ENCODE data around the gene LGALS7B.

DNA sequence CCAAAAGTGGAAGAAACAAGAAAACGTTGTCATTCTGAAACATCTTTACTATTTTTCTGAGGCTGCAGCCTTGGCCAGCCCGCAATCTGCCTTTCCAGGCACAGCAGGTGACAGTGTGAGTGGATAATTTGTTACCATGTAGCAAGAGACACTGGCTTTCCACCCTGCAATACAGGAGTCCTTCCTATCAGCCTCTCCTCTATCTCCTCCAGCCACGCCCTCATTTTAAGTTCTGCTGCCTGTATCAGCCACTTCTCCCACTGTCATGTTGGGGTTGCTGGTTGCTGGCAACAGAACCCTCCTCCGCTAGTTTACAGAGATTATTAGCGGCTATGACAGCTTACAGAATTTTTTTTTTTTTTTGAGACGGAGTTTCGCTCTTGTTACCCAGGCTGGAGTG is 7.9 kb upstream of the LGALS7B start:
- TF ChIP-seq, protein P1, sequence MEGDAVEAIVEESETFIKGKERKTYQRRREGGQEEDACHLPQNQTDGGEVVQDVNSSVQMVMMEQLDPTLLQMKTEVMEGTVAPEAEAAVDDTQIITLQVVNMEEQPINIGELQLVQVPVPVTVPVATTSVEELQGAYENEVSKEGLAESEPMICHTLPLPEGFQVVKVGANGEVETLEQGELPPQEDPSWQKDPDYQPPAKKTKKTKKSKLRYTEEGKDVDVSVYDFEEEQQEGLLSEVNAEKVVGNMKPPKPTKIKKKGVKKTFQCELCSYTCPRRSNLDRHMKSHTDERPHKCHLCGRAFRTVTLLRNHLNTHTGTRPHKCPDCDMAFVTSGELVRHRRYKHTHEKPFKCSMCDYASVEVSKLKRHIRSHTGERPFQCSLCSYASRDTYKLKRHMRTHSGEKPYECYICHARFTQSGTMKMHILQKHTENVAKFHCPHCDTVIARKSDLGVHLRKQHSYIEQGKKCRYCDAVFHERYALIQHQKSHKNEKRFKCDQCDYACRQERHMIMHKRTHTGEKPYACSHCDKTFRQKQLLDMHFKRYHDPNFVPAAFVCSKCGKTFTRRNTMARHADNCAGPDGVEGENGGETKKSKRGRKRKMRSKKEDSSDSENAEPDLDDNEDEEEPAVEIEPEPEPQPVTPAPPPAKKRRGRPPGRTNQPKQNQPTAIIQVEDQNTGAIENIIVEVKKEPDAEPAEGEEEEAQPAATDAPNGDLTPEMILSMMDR (IDR thresholded peaks at IDR 0.05): no peak
- TF ChIP-seq POLR2A (IDR thresholded peaks at IDR 0.05): no peak
